HG03066 (cell line): ENCODE results near the gene COL6A1.
"Not testable (repeated sequence)": the region's sequence is repeated elsewhere in the genome, so short reads cannot be mapped to it uniquely, and the experiment has no call there.

Experiments used
- ATAC-seq: cut with Tn5 transposase; IDR thresholded peaks from one replicate; pipeline ENCODE4 v1.9.1; 2021; ENCODE audit warnings: low read depth; ENCODE audit not compliant: unreplicated experiment

The COL6A1 gene

DNA sequence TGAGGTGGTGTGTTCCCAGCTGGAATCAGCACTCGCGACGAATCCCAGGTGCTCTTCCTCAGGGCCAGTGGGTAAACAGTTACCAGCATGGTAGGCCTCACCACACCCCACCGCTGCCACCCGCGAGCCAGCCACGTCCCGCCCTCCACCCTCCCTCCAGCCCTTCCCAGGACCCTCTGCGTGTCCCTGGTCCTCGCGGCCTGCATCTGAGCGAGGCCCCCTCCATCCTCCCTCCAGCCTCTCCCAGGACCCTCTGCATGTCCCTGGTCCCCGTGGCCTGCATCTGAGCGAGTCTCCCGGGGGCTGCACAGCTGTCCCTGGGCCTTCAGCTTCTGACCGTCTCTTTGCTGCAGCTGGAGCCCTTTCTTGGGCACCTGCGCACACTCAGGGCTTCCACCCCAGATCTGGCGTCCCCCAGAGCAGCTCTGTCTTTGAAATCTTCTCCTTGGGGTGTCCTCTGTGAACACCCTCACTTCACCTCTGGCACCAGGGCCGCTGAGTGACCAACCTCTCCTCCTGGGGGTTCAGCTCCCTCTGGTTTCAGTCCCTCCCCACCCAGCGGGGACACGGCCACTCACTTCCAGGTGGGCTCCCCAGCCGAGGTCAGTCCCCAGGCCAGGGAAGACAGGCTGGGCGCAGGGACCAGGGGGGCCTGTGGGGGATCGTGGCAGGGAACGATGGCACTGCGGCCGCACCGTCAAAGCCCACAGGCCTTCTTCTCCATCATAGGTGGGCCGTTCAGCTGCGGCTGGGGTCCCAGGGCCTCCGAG lies 58.5 kb downstream of the COL6A1 start:
- no peak for ATAC-seq

DNA sequence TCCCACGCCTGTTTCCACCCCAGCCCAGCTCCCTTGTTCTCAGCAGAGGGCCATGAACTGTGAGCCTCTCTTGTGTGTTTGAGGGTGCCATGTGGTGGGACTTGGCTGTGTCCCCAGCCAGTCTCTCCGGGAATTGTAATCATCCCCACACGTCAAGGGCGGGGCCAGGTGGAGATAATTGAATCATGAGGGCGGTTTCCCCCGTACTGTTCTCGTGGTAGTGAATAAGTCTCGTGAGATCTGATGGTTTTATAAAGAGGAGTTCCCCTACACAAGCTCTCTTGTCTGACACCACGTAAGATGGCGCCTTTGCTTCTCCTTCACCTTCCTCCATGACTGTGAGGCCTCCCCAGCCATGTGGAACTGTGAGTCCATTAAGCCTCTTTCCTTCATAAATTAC lies 59.1 kb downstream of the COL6A1 start:
- no peak for ATAC-seq

DNA sequence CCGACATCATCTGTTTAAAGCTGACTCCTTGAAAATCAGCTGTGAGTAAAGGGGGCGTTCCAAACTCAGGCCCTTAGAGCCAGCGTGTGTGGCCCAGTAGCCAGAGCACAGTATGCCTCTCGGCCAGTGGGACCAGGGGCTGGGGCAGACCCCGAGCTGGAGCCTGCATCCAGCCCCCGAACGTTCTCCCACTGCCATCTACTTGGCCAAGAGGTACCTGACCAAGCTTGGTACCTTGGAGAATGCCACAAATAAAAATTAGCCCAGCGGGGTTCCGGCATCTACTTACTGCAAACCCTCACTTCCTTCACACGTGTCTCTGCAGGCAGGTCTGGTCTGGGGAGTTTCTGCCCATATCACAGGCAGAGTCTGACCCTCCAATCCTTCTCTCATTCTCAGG lies 59.6 kb downstream of the COL6A1 start:
- ATAC-seq = no peak

DNA sequence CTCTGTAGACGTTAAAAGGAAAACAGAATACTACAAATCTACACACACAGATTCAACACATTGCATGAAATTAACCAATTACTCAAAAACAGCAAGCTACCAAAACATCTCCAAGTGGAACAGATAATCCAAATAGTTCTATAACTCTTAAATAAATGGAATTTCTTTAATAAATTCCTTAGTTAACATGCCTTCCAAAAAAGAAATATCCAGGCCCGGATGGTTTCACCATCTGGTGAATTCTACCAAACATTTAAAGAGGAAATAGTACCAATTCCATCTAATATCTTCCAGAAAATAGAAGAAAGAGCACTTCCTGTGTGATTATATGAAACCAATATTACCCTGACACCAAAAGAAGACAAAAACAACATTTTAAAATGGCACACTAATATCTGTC lies 63.6 kb downstream of the COL6A1 start:
- no peak for ATAC-seq

DNA sequence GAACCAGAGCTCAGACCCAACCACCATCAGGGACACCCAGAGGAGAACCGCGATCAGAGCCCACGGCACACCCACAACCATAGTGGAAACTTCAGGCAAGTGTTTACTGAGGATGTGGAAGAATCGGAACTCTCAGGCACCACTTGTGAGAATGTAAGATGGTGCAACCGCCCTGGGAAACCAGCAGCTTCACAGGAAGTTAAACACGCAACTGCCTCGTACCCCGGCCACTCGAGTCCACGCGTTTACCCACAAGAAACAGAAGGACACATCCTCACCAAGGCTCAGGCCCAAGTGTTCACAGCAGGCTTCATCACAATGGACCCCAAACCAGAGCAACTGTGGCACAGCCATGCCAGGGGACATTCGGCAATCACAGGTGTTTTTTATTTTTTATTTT lies 64.9 kb downstream of the COL6A1 start:
- ATAC-seq = no peak

DNA sequence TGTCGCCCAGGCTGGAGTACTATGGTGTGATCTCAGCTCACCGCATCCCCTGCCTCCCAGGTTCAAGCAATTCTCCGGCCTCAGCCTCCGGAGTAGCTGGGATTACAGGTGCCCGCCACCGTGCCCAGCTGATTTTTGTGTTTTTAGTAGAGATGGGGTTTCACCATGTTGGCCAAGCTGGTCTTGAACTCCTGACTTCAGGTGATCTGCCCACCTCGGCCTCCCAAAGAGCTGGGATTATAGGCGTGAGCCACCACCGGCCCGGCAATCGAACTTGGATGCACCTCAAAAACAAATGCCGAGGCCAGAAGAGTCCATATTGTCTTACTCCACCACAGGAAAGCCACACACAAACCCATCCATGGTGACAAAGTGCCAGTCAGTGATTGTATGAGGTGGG lies 65.3 kb downstream of the COL6A1 start:
- ATAC-seq = not testable (repeated sequence)

DNA sequence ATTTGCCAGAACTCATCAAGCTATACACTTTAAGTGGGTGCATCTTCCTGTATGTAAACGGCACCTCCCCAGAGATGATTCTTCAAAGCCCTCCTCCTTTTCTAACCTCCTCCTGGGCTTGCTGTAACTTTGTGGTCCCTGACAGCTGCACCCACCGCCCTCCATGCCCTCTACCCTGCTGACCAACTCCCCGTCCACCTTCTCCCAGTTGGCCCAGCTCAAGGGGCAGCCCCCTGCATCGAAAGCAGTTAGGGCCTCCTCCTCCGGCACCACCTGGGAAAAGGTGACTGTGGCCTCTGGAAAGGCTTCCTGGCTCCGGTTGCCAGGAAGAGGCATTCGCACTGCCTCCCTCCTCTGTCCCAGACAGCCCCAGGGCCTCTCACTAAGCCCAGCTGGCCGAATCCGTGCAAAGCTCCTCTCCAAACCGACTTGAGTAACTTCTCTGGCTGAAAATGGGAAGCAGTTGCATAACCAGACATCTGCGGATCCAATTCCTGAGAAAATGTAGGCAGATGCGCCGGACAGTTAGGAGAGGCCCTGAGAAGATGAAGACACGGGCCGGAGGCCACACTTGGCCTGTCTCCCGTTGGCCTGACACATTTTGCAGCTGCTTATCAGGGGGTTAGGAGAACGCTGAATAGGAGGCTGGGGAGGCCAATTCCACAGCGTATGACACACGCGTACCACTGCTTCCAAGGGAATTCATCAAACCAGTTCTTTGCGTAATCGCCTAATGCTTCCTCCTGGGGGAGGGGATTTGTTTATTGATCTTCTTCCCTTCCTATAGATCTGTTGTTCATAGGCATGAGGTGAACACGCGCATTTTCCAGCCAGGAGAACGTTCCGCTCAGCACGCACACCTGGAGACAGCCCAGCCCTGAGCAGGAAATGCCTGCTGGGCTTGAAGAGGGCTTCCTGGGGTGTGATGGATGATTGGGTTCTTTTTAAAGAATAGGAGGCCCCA lies 67.6 kb downstream of the COL6A1 start:
- ATAC-seq = no peak

DNA sequence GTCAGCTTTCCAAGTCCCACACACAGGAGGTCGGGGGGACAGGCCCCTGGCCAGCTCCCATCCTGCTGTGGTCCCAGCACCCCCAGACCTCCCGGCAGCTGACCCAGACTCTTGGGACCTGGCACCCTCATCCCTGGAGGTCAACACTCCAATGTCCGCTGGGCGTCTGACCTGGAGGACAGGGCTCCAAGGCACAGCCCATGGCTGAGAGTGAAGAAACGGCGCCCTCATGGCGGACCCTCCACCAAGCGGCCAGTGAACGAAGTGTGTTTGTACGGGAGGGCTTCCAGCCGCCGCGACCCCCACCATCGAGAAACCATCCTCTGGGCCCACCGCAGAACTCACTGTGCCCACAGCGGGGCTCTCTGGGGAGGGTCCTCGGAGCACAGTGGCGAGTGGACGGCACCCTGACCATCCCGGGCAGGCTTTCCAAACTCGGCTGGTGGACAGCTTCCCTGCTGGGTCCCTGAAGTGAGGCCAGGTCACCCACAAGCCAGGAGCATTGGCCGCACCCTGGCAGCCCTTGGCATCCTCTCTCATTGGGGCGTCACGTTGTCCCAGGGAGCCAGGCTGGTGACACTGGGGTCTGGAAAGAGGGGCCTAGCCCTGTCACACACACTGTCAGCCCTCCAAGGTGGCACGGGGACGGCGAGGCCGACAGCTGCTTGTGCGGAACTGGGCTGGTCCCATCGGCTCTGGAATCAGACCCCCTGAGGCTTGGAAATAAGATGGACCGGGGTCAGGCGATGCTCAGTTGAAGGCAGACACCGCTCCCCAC lies 68.5 kb downstream of the COL6A1 start:
- ATAC-seq = no peak

DNA sequence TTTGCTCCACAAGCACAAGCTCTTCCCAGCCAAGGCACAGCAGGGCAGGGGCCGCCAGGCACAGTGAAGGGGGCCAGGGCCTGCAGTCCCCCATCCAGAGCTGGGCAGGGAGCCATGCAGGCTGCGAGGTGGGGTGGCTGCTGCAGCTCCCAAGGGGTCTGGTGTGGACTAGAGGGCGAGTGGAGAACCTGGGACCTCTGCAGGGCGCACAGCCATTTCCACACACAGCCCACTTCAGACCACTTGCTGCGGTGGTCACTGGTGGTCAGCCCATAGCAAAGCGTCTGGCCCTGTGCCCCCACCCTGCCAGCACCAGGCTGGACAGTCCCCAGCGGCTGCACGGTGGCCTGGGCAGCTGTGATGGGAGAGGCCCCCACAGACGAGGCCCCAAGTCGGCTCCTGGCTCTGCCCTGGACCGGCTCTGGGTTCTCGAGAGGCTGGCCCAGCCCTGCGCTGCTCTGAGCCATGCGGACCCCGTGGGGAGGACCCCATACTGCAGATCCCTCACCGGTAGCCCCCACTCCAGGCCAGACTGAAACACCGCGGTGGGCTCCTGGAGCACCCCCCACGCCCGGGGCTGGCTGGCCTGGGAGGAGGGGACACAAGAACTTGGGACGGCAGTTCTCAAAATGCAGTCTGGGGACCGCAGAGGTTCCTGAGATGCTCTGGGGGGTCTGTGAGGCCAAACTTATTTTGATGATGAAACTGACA lies 69.3 kb downstream of the COL6A1 start:
- ATAC-seq = no peak

DNA sequence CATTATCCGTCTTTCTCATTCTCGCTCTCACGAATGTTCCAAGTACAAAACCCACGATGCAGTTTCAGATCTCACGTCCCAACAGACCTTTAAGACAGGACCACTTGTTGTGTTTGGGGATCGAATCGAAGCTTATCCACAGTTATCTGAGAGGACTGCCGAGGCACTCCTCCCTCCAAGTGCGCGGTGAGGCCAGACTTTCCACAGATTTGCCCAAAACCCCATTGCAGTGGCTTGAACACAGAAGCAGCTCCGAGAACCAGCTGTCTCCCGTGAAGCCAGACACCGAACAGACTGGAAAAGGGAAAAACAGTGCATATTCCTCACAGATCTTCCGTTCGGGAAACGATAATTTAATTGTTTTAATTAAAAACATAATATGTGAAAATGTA lies 69.8 kb downstream of the COL6A1 start:
- ATAC-seq = no peak

DNA sequence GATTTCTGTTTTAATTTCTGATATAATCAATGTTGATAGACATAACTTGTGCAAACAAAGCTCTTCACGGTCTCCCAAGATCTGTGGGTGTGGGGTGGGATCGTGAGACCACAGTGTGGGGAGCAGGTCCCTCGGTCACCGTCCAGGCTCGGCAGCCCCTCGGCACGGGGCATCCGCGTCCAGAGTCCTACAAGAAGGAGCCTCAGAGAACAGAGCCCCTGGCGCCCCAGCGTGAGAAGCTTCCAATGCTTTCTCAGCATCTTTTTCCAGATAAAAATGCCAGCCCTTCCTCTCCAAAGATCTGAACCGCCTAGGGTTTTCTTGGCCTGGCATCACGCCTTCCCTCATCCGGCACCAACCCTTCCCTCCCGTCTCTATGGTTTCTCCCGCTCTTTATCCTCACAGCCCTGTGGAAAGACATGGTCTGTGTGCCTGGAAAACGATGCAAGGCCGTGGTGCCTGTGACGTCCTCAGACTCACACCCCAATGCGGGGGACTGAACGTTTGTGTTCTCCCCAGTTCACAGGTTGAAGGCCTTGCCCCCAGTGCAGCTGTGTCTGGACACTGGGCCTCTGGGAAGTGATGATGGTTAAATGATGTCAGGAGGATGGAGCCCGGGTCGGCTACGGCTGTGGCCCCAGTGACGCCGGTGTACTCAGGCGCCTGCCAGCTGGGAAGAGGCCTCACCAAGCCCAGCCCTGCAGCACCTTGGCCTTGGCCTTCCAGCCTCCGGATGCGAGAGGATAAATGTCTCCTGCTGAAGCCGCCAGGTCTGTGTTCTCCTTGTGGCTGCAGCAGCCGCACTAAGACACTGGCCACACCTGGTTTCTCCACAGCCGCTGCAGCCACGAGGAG lies 70.5 kb downstream of the COL6A1 start:
- no peak for ATAC-seq

DNA sequence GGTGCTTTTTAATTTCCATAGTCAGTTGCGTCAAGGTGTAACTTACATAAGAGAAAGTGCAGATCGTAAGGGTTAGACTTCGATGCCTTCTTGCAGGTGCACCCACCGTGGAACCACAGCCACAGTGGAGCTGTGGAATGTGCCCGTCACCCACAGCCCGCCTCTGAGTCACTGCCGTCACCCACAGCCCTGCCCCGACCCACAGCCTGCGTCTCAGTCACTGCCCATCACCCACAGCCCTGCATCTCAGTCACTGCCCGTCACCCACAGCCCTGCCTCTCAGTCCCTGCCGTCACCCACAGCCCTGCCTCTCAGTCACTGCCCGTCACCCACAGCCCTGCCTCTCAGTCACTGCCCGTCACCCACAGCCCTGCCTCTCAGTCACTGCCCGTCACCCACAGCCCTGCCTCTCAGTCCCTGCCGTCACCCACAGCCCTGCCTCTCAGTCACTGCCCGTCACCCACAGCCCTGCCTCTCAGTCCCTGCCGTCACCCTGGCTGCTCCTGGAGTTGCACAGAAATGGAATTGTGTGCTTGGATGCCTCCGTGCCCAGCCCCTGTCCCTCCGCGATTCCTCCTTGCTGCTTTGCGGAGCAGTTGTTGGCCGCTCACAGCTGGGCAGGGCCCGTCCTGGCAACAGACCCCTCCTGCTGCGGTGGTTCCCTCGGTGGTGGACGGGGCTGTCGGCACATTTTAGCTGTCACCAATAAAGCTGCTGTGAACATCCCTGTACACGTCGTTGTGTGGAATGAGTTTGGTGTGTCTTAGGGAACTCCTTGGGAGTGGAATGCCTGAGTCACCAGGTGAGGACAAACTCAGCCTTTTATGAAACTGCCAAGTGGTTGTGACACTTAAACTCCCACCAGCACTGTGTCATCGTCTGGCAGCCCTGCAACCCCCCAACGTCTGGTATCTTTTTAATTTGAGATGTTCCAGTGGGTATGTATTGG lies 71.4 kb downstream of the COL6A1 start:
- no peak for ATAC-seq

DNA sequence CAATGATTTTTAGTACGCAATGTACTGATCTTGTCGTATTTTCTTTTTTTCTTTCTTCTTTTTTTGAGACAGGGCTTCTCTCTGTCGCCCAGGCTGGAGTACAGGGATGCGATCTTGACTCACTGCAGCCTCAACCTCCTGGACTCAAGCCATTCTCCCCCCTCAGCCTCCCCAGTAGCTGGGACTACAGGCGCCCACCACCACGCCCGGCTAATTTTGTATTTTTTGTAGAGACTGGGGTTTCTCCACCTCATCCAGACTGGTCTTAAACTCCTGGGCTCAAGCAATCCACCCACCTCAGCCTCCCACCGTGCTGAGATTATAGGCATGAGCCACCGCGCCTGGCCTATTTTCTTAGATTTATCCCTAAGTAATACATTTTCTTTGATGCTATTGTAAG lies 72.5 kb downstream of the COL6A1 start:
- no peak for ATAC-seq

DNA sequence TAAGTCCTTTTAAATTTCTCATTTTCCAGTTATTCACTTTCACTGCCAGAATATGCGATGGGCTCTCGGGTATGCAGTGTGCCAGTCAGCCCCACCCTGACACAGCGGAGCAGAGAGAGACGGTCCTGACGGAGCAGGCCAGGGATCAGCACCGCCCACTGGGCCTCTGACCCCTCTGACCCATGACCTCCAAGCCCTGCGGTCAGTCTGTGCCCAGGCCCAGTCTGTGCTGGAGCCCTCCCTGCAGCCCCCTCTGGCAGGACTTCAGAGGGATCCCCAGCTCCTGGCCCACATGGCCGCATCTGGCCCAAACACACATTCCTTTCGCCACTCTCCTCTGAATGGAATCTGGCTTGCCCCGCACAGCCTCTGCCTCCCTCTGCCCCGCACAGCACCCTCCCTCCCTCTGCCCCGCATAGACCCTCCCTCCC lies 72.9 kb downstream of the COL6A1 start:
- no peak for ATAC-seq
